Measurements from ENCODE around the gene PRICKLE2. TPM values are rescaled to one million over a fixed set of nuclear protein-coding genes. Genes with fewer than 3 reads are reported as not detected.

PRICKLE2 gene
- total RNA-seq, 1 experiment from 2014 or later = 5.6 TPM

DNA sequence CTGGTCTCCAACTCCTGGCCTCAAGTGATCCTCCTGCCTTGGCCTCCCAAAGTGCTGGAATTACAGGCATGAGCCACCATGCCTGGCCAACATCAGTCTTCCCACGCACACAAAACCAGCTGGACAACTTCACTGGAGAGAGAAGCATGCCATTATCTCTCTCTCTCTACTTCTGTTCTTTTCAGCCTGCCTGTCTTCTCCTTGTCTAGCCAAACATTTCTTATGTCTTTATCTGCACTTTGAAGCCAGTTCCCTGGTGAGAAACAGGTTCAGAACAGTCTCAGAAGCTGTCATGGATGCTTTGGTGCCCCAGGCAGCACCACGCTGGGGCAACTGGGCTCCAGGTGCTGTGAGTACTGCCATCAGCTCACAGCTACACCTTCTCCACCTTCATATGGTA is 79.8 kb downstream of the PRICKLE2 start:
- Mint-ChIP-seq H3K27ac (no peak overlapping the region), H3K4me1 (peaks cover 21% of the 10 kb centered on the region), H3K9me3 (no peaks in the 10 kb centered on the region), H3K36me3 (no peaks in the 10 kb centered on the region; the same call in 1 of the 2 replicates), H3K27me3 (ENCODE audit: low read depth) (no peaks in the 10 kb centered on the region), H3K4me3 (no peak overlapping the region)
- ATAC-seq = no peak
- no peak for DNase-seq (ENCODE audit: low spot score)
- CTCF ChIA-PET = no interaction called here
- TF ChIP-seq ZNF121 (CRISPR knock-in tag; IDR thresholded peaks at IDR 0.05) (0 out of 2 replicates have a peak, but pooled peaks have one; percentile 15), SMAD3 (CRISPR knock-in tag; IDR thresholded peaks at IDR 0.05; ENCODE audit: borderline replicate concordance) (no peak)
- POLR2A ChIA-PET = no interaction called here

DNA sequence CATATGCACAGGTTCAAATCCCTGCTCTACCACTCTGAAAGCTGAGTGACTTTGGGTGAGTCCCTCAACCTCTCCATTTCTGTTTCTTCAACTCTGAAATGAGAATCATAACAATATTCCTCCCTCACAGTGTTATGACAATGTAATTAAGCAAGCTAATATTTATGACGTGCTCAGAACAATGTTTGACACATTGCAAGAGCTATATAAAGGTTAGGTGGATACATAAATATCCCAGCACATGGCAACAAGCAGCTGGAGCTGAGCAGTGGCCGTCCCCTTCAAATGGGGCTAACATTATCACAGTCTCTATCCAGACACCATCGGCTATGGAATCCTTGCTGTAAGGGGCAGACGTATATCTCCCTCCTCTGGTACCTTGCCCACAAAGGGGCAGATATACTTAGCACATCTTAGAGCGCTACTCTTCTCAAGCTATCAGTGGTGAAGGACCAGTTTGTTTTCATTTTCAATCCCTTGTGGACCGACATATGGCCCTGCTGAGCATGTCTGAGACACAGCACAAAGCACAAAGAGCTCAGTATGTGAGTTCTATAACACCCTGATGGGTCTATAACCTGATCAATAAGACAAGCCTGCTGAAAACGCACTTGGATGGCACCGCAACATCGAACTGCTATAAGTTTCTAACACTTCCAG is 80.9 kb downstream of the PRICKLE2 start:
- H3K4me3 Mint-ChIP-seq = no peak overlapping the region
- 0 out of 2 replicates have a peak overlapping the region, but pooled peaks have one; percentile 82 for H3K27ac Mint-ChIP-seq
- DNase-seq (ENCODE audit: low spot score) (no peak), ATAC-seq (no peak)
- POLR2A ChIA-PET = no interaction called here
- peaks cover 17% of the 10 kb centered on the region for H3K4me1 Mint-ChIP-seq
- TF ChIP-seq, protein P1, sequence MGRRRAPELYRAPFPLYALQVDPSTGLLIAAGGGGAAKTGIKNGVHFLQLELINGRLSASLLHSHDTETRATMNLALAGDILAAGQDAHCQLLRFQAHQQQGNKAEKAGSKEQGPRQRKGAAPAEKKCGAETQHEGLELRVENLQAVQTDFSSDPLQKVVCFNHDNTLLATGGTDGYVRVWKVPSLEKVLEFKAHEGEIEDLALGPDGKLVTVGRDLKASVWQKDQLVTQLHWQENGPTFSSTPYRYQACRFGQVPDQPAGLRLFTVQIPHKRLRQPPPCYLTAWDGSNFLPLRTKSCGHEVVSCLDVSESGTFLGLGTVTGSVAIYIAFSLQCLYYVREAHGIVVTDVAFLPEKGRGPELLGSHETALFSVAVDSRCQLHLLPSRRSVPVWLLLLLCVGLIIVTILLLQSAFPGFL (CRISPR knock-in tag; IDR thresholded peaks at IDR 0.05; ENCODE audit: borderline replicate concordance) = no peak
- TF ChIP-seq NR3C1 (CRISPR knock-in tag; conservative IDR thresholded peaks at IDR 0.05; ENCODE audit: low read depth) = no peak
- no peak for TF ChIP-seq CREM (CRISPR knock-in tag; IDR thresholded peaks at IDR 0.05)
- no peak for TF ChIP-seq ZNF263 (CRISPR knock-in tag; IDR thresholded peaks at IDR 0.05; ENCODE audit: low read depth)
- no peak for TF ChIP-seq CTCF (IDR thresholded peaks at IDR 0.05)
- TF ChIP-seq JUN (CRISPR knock-in tag; IDR thresholded peaks at IDR 0.05) = no peak
- TF ChIP-seq ELF4 (CRISPR knock-in tag; IDR thresholded peaks at IDR 0.05; ENCODE audit: low read depth) = no peak
- TF ChIP-seq GTF2I (CRISPR knock-in tag; conservative IDR thresholded peaks at IDR 0.05) = no peak
- no peaks in the 10 kb centered on the region for H3K27me3 Mint-ChIP-seq (ENCODE audit: low read depth)
- CTCF ChIA-PET = no interaction called here
- H3K9me3 Mint-ChIP-seq = no peaks in the 10 kb centered on the region
- H3K36me3 Mint-ChIP-seq = no peaks in the 10 kb centered on the region; the same call in 1 of the 2 replicates

GRCh38 chr3:64143409-64144130 is 81.7 kb downstream of the PRICKLE2 start:
- Mint-ChIP-seq H3K9me3 (no peaks in the 10 kb centered on the region), H3K27ac (peak overlapping the region; percentile 82), H3K27me3 (ENCODE audit: low read depth) (no peaks in the 10 kb centered on the region), H3K4me3 (no peak overlapping the region), H3K36me3 (no peaks in the 10 kb centered on the region; the same call in 1 of the 2 replicates), H3K4me1 (peaks cover 12% of the 10 kb centered on the region)
- ATAC-seq (peak; percentile 73), DNase-seq (ENCODE audit: low spot score) (no peak)
- ChIA-PET CTCF (no interaction called here), POLR2A (no interaction called here)
- TF ChIP-seq ZNF396 (CRISPR knock-in tag; IDR thresholded peaks at IDR 0.05; ENCODE audit: borderline replicate concordance) (no peak), AR (CRISPR knock-in tag; IDR thresholded peaks at IDR 0.05) (no peak), GABPB1 (CRISPR knock-in tag; IDR thresholded peaks at IDR 0.05) (no peak), TEAD4 (CRISPR knock-in tag; IDR thresholded peaks at IDR 0.05) (no peak), ZNF232 (CRISPR knock-in tag; IDR thresholded peaks at IDR 0.05) (no peak), KAT7 (CRISPR knock-in tag; IDR thresholded peaks at IDR 0.05; ENCODE audit: borderline replicate concordance) (no peak), GRHL2 (CRISPR knock-in tag; IDR thresholded peaks at IDR 0.05; ENCODE audit: insufficient replicate concordance, severe bottlenecking) (no peak), CDX4 (CRISPR knock-in tag; IDR thresholded peaks at IDR 0.05; ENCODE audit: borderline replicate concordance) (no peak), ATF1 (CRISPR knock-in tag; IDR thresholded peaks at IDR 0.05) (no peak), NR2C2 (CRISPR knock-in tag; IDR thresholded peaks at IDR 0.05) (no peak), RELA (CRISPR knock-in tag; IDR thresholded peaks at IDR 0.05; ENCODE audit: borderline replicate concordance) (no peak), ZNF423 (CRISPR knock-in tag; IDR thresholded peaks at IDR 0.05) (no peak), SMAD4 (CRISPR knock-in tag; IDR thresholded peaks at IDR 0.05) (no peak), CBFB (CRISPR knock-in tag; IDR thresholded peaks at IDR 0.05; ENCODE audit: low read depth) (no peak)
- TF ChIP-seq, protein P2, sequence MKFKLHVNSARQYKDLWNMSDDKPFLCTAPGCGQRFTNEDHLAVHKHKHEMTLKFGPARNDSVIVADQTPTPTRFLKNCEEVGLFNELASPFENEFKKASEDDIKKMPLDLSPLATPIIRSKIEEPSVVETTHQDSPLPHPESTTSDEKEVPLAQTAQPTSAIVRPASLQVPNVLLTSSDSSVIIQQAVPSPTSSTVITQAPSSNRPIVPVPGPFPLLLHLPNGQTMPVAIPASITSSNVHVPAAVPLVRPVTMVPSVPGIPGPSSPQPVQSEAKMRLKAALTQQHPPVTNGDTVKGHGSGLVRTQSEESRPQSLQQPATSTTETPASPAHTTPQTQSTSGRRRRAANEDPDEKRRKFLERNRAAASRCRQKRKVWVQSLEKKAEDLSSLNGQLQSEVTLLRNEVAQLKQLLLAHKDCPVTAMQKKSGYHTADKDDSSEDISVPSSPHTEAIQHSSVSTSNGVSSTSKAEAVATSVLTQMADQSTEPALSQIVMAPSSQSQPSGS (CRISPR knock-in tag; IDR thresholded peaks at IDR 0.05; ENCODE audit: borderline replicate concordance, low read depth) = no peak
